Measurements from ENCODE around the gene MSMB.
"Not testable (repeated sequence)": the region's sequence is repeated elsewhere in the genome, so short reads cannot be mapped to it uniquely, and the experiment has no call there.

- peak; percentile 14 for TF ChIP-seq CTCF (IDR thresholded peaks at IDR 0.05; ENCODE audit: low read depth, low read length)
- TF ChIP-seq POLR2A (IDR thresholded peaks at IDR 0.05; ENCODE audit: extremely low read depth, insufficient read length); MYC (IDR thresholded peaks at IDR 0.05; ENCODE audit: low read depth, low read length): not testable (repeated sequence)
Observed at GRCh38 chr10:45983538-45984186, 62.4 kb downstream of the MSMB start.

Data from NB4 (cell line).